Prostate gland (tissue), 2 donors: ENCODE results near the gene CDKL1. TPM values are rescaled to one million over a fixed set of nuclear protein-coding genes. Genes with fewer than 3 reads are reported as not detected.

ENCODE experiments used
- DNase-seq: peaks from one replicate; pipeline ENCODE4 v3.0.0-alpha.2; 2019; ENCODE audit warnings: low spot score
- H3K27ac ChIP-seq, 2 donors: fragments of 200-600 bp; sonication (generic); 2 replicates each; pipeline ENCODE4 v1.5.1; 2017 to 2019
- H3K27me3 ChIP-seq: fragments of 200-600 bp; sonication (generic); replicated peaks from 2 replicates; pipeline ENCODE4 v1.5.1; 2019; ENCODE audit not compliant: insufficient read depth
- H3K36me3 ChIP-seq, 2 donors: fragments of 200-600 bp; sonication (generic); 1 replicate in 1 of 2; 2 replicates in 1 of 2; pipeline versions ENCODE4 v1.5.1 to v1.8.1; 2017 to 2019
- H3K4me1 ChIP-seq: fragments of 200-600 bp; sonication (generic); replicated peaks from 2 replicates; pipeline ENCODE4 v1.5.1; 2019
- H3K4me3 ChIP-seq, 2 donors: fragments of 200-600 bp; sonication (generic); 2 replicates each; pipeline ENCODE4 v1.5.1; 2017 to 2019
- H3K9me3 ChIP-seq: fragments of 200-600 bp; sonication (generic); 2 replicates; pipeline ENCODE4 v1.5.1; 2017
- POLR2A ChIP-seq: fragments of 450-650 bp; IDR thresholded peaks from one replicate; pipeline ENCODE4 v1.6.1; 2016; ENCODE audit warnings: antibody characterized with exemption, mild to moderate bottlenecking
- POLR2AphosphoS5 ChIP-seq: sonication (generic); formaldehyde crosslinking; IDR thresholded peaks from one replicate; pipeline ENCODE4 v1.6.1; 2017; ENCODE audit warnings: antibody characterized with exemption
- WGBS: methylation state at CpG from one replicate; pipeline ENCODE4 v1.1.5; 2018; 5-methylcytosine and 5-hydroxymethylcytosine counted together
- intact Hi-C: fragments of 100-400 bp; cut with DNase I; formaldehyde crosslinking; loops from one replicate; pipeline ENCODE4 v1.14.2; 2022
- total RNA-seq, 2 donors: library from RNA; depleted of rRNA; stranded (reverse); fragments of >200 nt; gene quantifications; one replicate each; pipeline ENCODE4 v1.1.0, GENCODE V29; 2016
- TF ChIP-seq, protein P1 (sequence below), 4 experiments: fragments of 200-600 bp in 2 of 4; fragments of 450-650 bp in 2 of 4; sonication (generic) in 2 of 4; IDR thresholded peaks; 1 replicate in 3 of 4; 2 replicates in 1 of 4; pipeline ENCODE4 v1.5.1; 2016 to 2019; ENCODE audit warnings: antibody characterized with exemption in 4 of 4, mild to moderate bottlenecking in 2 of 4, moderate library complexity in 2 of 4

Gene CDKL1
- total RNA-seq, 2 donors from 2014 or later: 3.4 to 18.5 TPM

DNA sequence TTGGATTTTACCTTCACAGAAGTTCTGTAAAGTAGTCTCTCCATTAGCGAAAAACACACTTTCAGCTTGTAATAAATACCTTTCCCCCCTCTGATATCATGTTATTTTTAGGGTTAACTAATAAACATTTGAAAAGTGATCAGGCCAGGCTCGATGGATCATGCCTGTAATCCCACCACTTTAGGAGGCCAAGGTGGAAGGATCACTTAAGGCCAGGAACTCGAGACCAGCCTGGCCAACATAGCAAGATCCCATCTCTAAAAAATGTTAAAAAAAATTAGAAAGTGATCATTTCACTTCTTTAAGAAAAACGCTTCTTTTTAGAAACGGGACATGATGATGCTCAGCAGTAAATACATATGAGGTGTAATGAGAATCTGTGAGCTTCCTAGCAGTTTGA lies 2.0 kb downstream of the CDKL1 start:
- H3K4me1 ChIP-seq: no peaks in the 10 kb centered on the region
- TF ChIP-seq POLR2AphosphoS5 (no peak), POLR2A (no peak)
- TF ChIP-seq, protein P1, sequence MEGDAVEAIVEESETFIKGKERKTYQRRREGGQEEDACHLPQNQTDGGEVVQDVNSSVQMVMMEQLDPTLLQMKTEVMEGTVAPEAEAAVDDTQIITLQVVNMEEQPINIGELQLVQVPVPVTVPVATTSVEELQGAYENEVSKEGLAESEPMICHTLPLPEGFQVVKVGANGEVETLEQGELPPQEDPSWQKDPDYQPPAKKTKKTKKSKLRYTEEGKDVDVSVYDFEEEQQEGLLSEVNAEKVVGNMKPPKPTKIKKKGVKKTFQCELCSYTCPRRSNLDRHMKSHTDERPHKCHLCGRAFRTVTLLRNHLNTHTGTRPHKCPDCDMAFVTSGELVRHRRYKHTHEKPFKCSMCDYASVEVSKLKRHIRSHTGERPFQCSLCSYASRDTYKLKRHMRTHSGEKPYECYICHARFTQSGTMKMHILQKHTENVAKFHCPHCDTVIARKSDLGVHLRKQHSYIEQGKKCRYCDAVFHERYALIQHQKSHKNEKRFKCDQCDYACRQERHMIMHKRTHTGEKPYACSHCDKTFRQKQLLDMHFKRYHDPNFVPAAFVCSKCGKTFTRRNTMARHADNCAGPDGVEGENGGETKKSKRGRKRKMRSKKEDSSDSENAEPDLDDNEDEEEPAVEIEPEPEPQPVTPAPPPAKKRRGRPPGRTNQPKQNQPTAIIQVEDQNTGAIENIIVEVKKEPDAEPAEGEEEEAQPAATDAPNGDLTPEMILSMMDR (IDR thresholded peaks at IDR 0.05): no peak
- no peak overlapping the region for H3K27ac ChIP-seq
- H3K4me3 ChIP-seq: peak overlapping the region in 1 of 2 donors; percentile 3
- H3K9me3 ChIP-seq: no peaks in the 10 kb centered on the region
- 88% methylated on average over 5 of the region's 5 CpGs for WGBS
- no peaks in the 10 kb centered on the region for H3K36me3 ChIP-seq
- intact Hi-C loops: loop anchor here (5.0 kb wide), 2 partner anchors 52 to 72 kb away; no protein-coding TSS in a partner anchor
- H3K27me3 ChIP-seq: no peaks in the 10 kb centered on the region
- DNase-seq: no peak

DNA sequence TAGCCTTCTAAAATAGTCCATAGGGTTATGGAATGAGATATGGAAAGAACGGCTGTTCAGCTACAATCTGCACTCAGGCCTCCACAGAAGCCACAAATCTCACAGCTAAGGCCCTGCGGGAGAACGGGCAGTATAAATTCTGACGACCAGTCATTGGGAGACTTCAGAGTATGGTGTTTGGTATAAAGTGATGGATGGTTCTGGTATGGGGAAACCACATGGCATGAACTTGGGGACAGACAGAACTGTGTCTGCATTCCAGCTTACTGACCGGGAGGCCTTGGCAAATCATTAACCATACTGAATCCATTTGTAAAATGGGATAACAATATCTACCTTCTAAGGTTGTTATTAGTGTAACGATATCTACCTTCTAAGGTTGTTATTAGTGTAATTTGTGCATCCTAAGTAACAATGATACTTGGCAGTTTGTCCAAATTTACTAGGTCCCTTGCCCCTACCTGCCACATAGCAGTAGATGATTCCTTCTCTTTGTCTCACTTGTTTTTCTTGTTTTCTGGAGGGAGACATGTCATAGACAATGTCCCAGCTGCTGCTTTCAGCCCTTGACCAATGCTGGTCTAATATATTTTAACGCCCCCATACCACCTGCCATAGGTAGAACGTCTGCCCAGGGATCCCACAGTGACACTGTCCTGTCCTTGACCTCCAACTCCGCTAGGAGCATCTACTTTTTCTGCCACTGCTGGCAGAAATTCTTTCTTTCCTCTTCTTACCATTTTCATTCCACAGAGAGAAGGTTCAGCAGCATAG lies 6.8 kb downstream of the CDKL1 start:
- intact Hi-C loops: no loop called here
- no peak overlapping the region for H3K4me3 ChIP-seq
- H3K27ac ChIP-seq: no peak overlapping the region
- H3K27me3 ChIP-seq: no peaks in the 10 kb centered on the region
- no peaks in the 10 kb centered on the region for H3K36me3 ChIP-seq
- no peaks in the 10 kb centered on the region for H3K4me1 ChIP-seq
- 82% methylated on average over 9 of the region's 9 CpGs for WGBS
- no peaks in the 10 kb centered on the region for H3K9me3 ChIP-seq
- DNase-seq: no peak
- TF ChIP-seq POLR2A: no peak
- no peak for TF ChIP-seq POLR2AphosphoS5
- TF ChIP-seq, protein P1 (IDR thresholded peaks at IDR 0.05): no peak

DNA sequence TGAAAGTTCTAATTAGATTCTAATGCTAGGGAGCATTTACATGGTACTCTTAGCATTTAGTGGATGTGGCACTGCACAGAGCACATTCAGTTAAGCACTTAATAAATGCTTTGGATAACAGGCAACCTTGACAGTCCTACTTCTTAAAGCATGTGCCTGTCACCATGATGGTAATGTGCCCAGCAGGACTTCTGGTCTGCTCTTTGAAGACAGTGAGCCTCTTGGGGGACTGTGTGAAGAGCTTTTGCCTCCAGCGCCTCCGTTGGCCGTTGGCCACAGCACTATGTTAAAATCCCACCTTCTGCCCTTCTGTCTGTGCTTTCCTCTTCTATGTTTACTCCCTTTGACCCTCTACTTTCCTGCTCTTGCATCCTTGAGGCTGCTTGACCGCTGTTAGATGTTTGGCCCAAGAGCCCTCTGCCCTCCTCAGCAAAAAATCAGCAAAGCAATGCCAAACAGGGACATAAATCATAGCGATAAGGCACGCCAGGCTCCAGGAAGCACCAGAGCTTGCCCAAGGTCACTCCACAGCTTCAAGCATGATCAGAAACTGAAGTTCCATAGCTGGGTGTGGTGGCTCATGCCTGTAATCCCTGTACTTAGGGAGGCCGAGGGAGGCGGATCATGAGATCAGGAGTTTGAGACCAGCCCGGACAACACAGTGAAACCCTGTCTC lies 8.3 kb downstream of the CDKL1 start:
- WGBS: 63% methylated on average over 9 of the region's 9 CpGs
- Histone ChIP-seq H3K36me3 (no peaks in the 10 kb centered on the region), H3K27me3 (no peaks in the 10 kb centered on the region), H3K4me1 (no peaks in the 10 kb centered on the region), H3K9me3 (no peaks in the 10 kb centered on the region), H3K27ac (no peak overlapping the region), H3K4me3 (no peak overlapping the region)
- no peak for DNase-seq
- no peak for TF ChIP-seq POLR2A
- TF ChIP-seq, protein P1 (IDR thresholded peaks at IDR 0.05): no peak
- no peak for TF ChIP-seq POLR2AphosphoS5
- intact Hi-C loops: no loop called here

DNA sequence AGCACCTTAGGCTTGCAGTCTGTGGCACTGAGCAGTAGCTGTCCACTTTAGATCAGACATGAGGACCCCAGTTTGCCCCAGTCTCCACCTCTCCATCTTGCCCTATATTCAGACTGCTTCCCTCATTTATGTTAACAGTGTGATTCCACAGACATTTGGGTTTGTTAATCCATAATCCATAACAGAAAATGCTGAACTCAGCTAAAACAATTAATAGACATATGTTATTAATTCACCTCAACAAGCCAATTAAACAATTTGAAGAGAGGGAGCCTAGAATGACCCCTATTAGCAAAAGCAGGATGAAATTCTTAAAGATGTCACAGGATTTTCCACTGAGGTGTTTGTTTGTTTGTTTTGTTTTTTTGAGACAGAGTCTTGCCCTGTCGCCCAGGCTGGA lies 9.1 kb downstream of the CDKL1 start:
- no peaks in the 10 kb centered on the region for H3K27me3 ChIP-seq
- intact Hi-C loops: no loop called here
- no peak for DNase-seq
- no peaks in the 10 kb centered on the region for H3K36me3 ChIP-seq
- H3K4me1 ChIP-seq: no peaks in the 10 kb centered on the region
- no peak overlapping the region for H3K4me3 ChIP-seq
- no peak overlapping the region for H3K27ac ChIP-seq
- 95% methylated on average over 1 of the region's 1 CpG for WGBS
- H3K9me3 ChIP-seq: no peaks in the 10 kb centered on the region
- TF ChIP-seq, protein P1 (IDR thresholded peaks at IDR 0.05): no peak
- TF ChIP-seq POLR2AphosphoS5 (no peak), POLR2A (no peak)
